Gastroesophageal sphincter (tissue), 3 donors: ENCODE results near the gene RNF213.

Experiments used
- CTCF ChIP-seq, 4 experiments: fragments of 200-600 bp in 2 of 4; fragments of 450-650 bp in 2 of 4; sonication (generic) in 1 of 4; IDR thresholded peaks; one replicate each; pipeline ENCODE4 v1.5.1; 2017 to 2019; ENCODE audit warnings: antibody characterized with exemption in 4 of 4, mild to moderate bottlenecking in 2 of 4, moderate library complexity in 2 of 4
- POLR2A ChIP-seq, 2 donors: fragments of 450-650 bp; IDR thresholded peaks; one replicate each; pipeline ENCODE4 v1.6.1; 2017; ENCODE audit warnings: antibody characterized with exemption in 2 of 2, mild to moderate bottlenecking in 2 of 2, moderate library complexity in 1 of 2
- POLR2AphosphoS5 ChIP-seq: sonication (generic); formaldehyde crosslinking; IDR thresholded peaks from one replicate; pipeline ENCODE4 v1.6.1; 2017; ENCODE audit warnings: antibody characterized with exemption

- no peak for TF ChIP-seq POLR2A (IDR thresholded peaks at IDR 0.05)
- no peak for TF ChIP-seq POLR2AphosphoS5
- no peak for TF ChIP-seq CTCF (IDR thresholded peaks at IDR 0.05)
Measured at GRCh38 chr17:80442764-80443163, 182.1 kb downstream of the RNF213 start.
